GM19099 (cell line): ENCODE data around the gene GSDMA.
A peak's percentile ranks its signal among the peaks of the same experiment; 100 is the strongest.

ENCODE experiments used
- POLR2A ChIP-seq: IDR thresholded peaks from 3 replicates; pipeline ENCODE4 v1.6.1; 2011; ENCODE audit warnings: low read depth; ENCODE audit not compliant: insufficient read length; ENCODE audit errors: extremely low read depth

Gene GSDMA

GRCh38 chr17:39962642-39963220 lies at the start of gene GSDMA:
Gene GSDMA, plus strand, starts transcription at chr17:39963004. Its CDS starts 2,684 bp downstream, at chr17:39965688.
- TF ChIP-seq POLR2A = no peak

- no peak for TF ChIP-seq POLR2A
Observed at GRCh38 chr17:39913989-39914388, 48.8 kb upstream of the GSDMA start.

- no peak for TF ChIP-seq POLR2A
Observed at GRCh38 chr17:39915559-39915958, 47.2 kb upstream of the GSDMA start.

- TF ChIP-seq POLR2A = no peak
Observed at GRCh38 chr17:39916918-39917317, 45.9 kb upstream of the GSDMA start.

GRCh38 chr17:39919087-39919683 lies 43.6 kb upstream of the GSDMA start:
- no peak for TF ChIP-seq POLR2A

- no peak for TF ChIP-seq POLR2A
Observed at GRCh38 chr17:39920218-39921210, 42.3 kb upstream of the GSDMA start.

GRCh38 chr17:39921323-39921722 lies 41.5 kb upstream of the GSDMA start:
- TF ChIP-seq POLR2A = no peak

GRCh38 chr17:39922006-39922405 lies 40.8 kb upstream of the GSDMA start:
- TF ChIP-seq POLR2A = no peak

- TF ChIP-seq POLR2A = no peak
Observed at GRCh38 chr17:39923230-39923629, 39.6 kb upstream of the GSDMA start.

- no peak for TF ChIP-seq POLR2A
Observed at GRCh38 chr17:39923836-39924690, 38.7 kb upstream of the GSDMA start.

- no peak for TF ChIP-seq POLR2A
Observed at GRCh38 chr17:39924691-39925055, 38.1 kb upstream of the GSDMA start.

GRCh38 chr17:39925282-39926134 lies 37.3 kb upstream of the GSDMA start:
- no peak for TF ChIP-seq POLR2A

- TF ChIP-seq POLR2A = no peak
Observed at GRCh38 chr17:39926135-39926587, 36.6 kb upstream of the GSDMA start.

- TF ChIP-seq POLR2A = peak; percentile 61
Observed at GRCh38 chr17:39926588-39927100, 36.2 kb upstream of the GSDMA start.
